IPS DF 19.7 (cell line): ENCODE data around the gene MTCH2.
"Not testable (repeated sequence)": the region's sequence is repeated elsewhere in the genome, so short reads cannot be mapped to it uniquely, and the experiment has no call there.

ENCODE experiments used
- DNase-seq: peaks from one replicate; pipeline ENCODE4 v3.0.0-alpha.2; 2013; ENCODE audit warnings: low read depth, low spot score

Gene MTCH2

GRCh38 chr11:47642099-47642855 is at the start of gene MTCH2:
Gene MTCH2 (minus strand): TSS chr11:47642559. CDS start chr11:47642465, 94 bp downstream.
- DNase-seq, result peak; percentile 75

- no peak for DNase-seq
Measured at GRCh38 chr11:47691979-47692378, 49.6 kb upstream of the MTCH2 start.

- DNase-seq, result no peak
Measured at GRCh38 chr11:47689480-47689879, 47.1 kb upstream of the MTCH2 start.

- no peak for DNase-seq
Measured at GRCh38 chr11:47688991-47689390, 46.6 kb upstream of the MTCH2 start.

GRCh38 chr11:47688111-47688510 is 45.8 kb upstream of the MTCH2 start:
- DNase-seq, result no peak

- DNase-seq, result not testable (repeated sequence)
Measured at GRCh38 chr11:47686704-47687103, 44.3 kb upstream of the MTCH2 start.

- DNase-seq, result no peak
Measured at GRCh38 chr11:47686151-47686550, 43.8 kb upstream of the MTCH2 start.

- DNase-seq, result no peak
Measured at GRCh38 chr11:47675851-47676250, 33.5 kb upstream of the MTCH2 start.

GRCh38 chr11:47672283-47672730 is 29.9 kb upstream of the MTCH2 start:
- DNase-seq, result no peak

- DNase-seq, result no peak
Measured at GRCh38 chr11:47669856-47670255, 27.5 kb upstream of the MTCH2 start.

- no peak for DNase-seq
Measured at GRCh38 chr11:47668665-47669064, 26.3 kb upstream of the MTCH2 start.

GRCh38 chr11:47667555-47667954 is 25.2 kb upstream of the MTCH2 start:
- no peak for DNase-seq

- no peak for DNase-seq
Measured at GRCh38 chr11:47667135-47667534, 24.8 kb upstream of the MTCH2 start.

GRCh38 chr11:47664936-47665335 is 22.6 kb upstream of the MTCH2 start:
- not testable (repeated sequence) for DNase-seq

- no peak for DNase-seq
Measured at GRCh38 chr11:47661245-47661644, 18.9 kb upstream of the MTCH2 start.

GRCh38 chr11:47659276-47659675 is 16.9 kb upstream of the MTCH2 start:
- no peak for DNase-seq

- no peak for DNase-seq
Measured at GRCh38 chr11:47656260-47656885, 14.0 kb upstream of the MTCH2 start.

- DNase-seq, result no peak
Measured at GRCh38 chr11:47651818-47652469, 9.6 kb upstream of the MTCH2 start.

- DNase-seq, result no peak
Measured at GRCh38 chr11:47649276-47649675, 6.9 kb upstream of the MTCH2 start.

GRCh38 chr11:47646019-47646418 is 3.7 kb upstream of the MTCH2 start:
- DNase-seq, result no peak

GRCh38 chr11:47645500-47645899 is 3.1 kb upstream of the MTCH2 start:
- DNase-seq, result no peak

- no peak for DNase-seq
Measured at GRCh38 chr11:47641600-47642098, 710 bp downstream of the MTCH2 start.
